Keratinocyte (primary cell): Measurements from ENCODE around the gene AGXT2.

ENCODE experiments used
- CTCF ChIP-seq, 3 experiments: IDR thresholded peaks in 1 of 3; conservative IDR thresholded peaks in 1 of 3; optimal IDR thresholded peaks in 1 of 3; 2 replicates in 2 of 3; 3 replicates in 1 of 3; pipeline versions ENCODE3 to v1.5.1; 2011; ENCODE audit warnings: low read length in 3 of 3, mild to moderate bottlenecking in 3 of 3, moderate library complexity in 2 of 3, control low read depth in 1 of 3, inconsistent platforms in 1 of 3; ENCODE audit not compliant: insufficient read depth in 2 of 3; ENCODE audit errors: extremely low read depth in 1 of 3
- EZH2 ChIP-seq: IDR thresholded peaks from one replicate; pipeline ENCODE4 v1.6.1; 2012; ENCODE audit warnings: inconsistent platforms, mild to moderate bottlenecking, low read length, moderate library complexity

- TF ChIP-seq EZH2, result no peak
- TF ChIP-seq CTCF (optimal IDR thresholded peaks at IDR 0.05 in 1 of 3, IDR thresholded peaks at IDR 0.05 in 1 of 3, conservative IDR thresholded peaks at IDR 0.05 in 1 of 3; ENCODE audit: extremely low read depth in 1 of 3, insufficient read depth in 2 of 3, low read length in 3 of 3), result no peak
These were observed 20.8 kb downstream of the AGXT2 start for GRCh38 chr5:35026941-35027340.
